HepG2 (cell line): ENCODE results near the gene DNAAF8. TPM values are rescaled to one million over a fixed set of nuclear protein-coding genes. Genes with fewer than 3 reads are reported as not detected.
A peak's percentile ranks its signal among the peaks of the same experiment; 100 is the strongest.

Experiments
- ARID4A ChIP-seq: sonication (generic); formaldehyde crosslinking; IDR thresholded peaks from 2 replicates; pipeline ENCODE4 v1.5.0; 2020; ENCODE audit warnings: mild to moderate bottlenecking, missing genetic modification reagents, borderline replicate concordance
- ARID5B ChIP-seq: IDR thresholded peaks from 2 replicates; pipeline ENCODE4 v1.4.0; 2020; ENCODE audit warnings: mild to moderate bottlenecking, missing genetic modification reagents
- BCL6 ChIP-seq: IDR thresholded peaks from 2 replicates; pipeline ENCODE4 v1.6.1; 2016; ENCODE audit warnings: missing genetic modification reagents, missing compliant biosample characterization
- CBX5 ChIP-seq: sonication (generic); formaldehyde crosslinking; IDR thresholded peaks from 2 replicates; pipeline ENCODE4 v1.4.0; 2020; ENCODE audit warnings: missing genetic modification reagents, borderline replicate concordance
- FOXA1 ChIP-seq, 2 experiments: fragments of 450-650 bp in 1 of 2; sonication (generic) in 1 of 2; formaldehyde crosslinking in 1 of 2; IDR thresholded peaks; 2 replicates each; pipeline versions ENCODE4 v1.4.0 to v1.6.1; 2016 to 2020; ENCODE audit warnings: missing genetic modification reagents in 1 of 2
- FOXO1 ChIP-seq: sonication (generic); formaldehyde crosslinking; IDR thresholded peaks from 2 replicates; pipeline ENCODE4 v1.4.0; 2020; ENCODE audit warnings: missing genetic modification reagents
- GATAD1 ChIP-seq: IDR thresholded peaks from 2 replicates; pipeline ENCODE4 v1.6.1; 2016; ENCODE audit warnings: missing genetic modification reagents, missing compliant biosample characterization
- HDAC1 ChIP-seq: sonication (generic); formaldehyde crosslinking; IDR thresholded peaks from 2 replicates; pipeline ENCODE4 v1.5.1; 2020; ENCODE audit warnings: mild to moderate bottlenecking, missing genetic modification reagents
- HNRNPUL1 ChIP-seq: fragments of 200-400 bp; formaldehyde crosslinking; IDR thresholded peaks from 2 replicates; pipeline ENCODE4 v1.6.1; 2017; ENCODE audit warnings: low read depth, mild to moderate bottlenecking, low read length, moderate library complexity
- JARID2 ChIP-seq: sonication (generic); formaldehyde crosslinking; IDR thresholded peaks from 2 replicates; pipeline ENCODE4 v1.8.1; 2023; ENCODE audit warnings: missing genetic modification reagents, inconsistent platforms; ENCODE audit not compliant: insufficient replicate concordance
- MLX ChIP-seq: IDR thresholded peaks from 2 replicates; pipeline ENCODE4 v1.6.1; 2016
- MYC ChIP-seq: sonication (generic); formaldehyde crosslinking; IDR thresholded peaks from 2 replicates; pipeline ENCODE4 v1.9.0; 2021; ENCODE audit warnings: missing genetic modification reagents, borderline replicate concordance
- NPAS2 ChIP-seq: sonication (generic); formaldehyde crosslinking; IDR thresholded peaks from 2 replicates; pipeline ENCODE4 v1.8.0; 2022; ENCODE audit warnings: mild to moderate bottlenecking, missing genetic modification reagents, borderline replicate concordance
- NR3C1 ChIP-seq: sonication (generic); formaldehyde crosslinking; IDR thresholded peaks from 2 replicates; pipeline ENCODE4 v1.4.0; 2020; ENCODE audit warnings: missing genetic modification reagents
- ZNF337 ChIP-seq: sonication (generic); formaldehyde crosslinking; IDR thresholded peaks from 2 replicates; pipeline ENCODE4 v1.5.1; 2020; ENCODE audit warnings: missing genetic modification reagents, low read depth, mild to moderate bottlenecking, borderline replicate concordance
- ZNF557 ChIP-seq: sonication (generic); formaldehyde crosslinking; IDR thresholded peaks from 2 replicates; pipeline ENCODE4 v1.4.0; 2020; ENCODE audit warnings: missing genetic modification reagents
- ZNF615 ChIP-seq: sonication (generic); formaldehyde crosslinking; IDR thresholded peaks from 2 replicates; pipeline ENCODE4 v1.5.0; 2020; ENCODE audit warnings: mild to moderate bottlenecking, missing genetic modification reagents, borderline replicate concordance
- ZNF709 ChIP-seq: sonication (generic); formaldehyde crosslinking; IDR thresholded peaks from 2 replicates; pipeline ENCODE4 v1.5.0; 2020; ENCODE audit warnings: mild to moderate bottlenecking, missing genetic modification reagents
- ZSCAN29 ChIP-seq: sonication (generic); formaldehyde crosslinking; conservative IDR thresholded peaks from 2 replicates; pipeline ENCODE4 v1.4.0; 2020; ENCODE audit warnings: mild to moderate bottlenecking, missing genetic modification reagents
- polyA plus RNA-seq, 8 experiments: library from polyadenylated mRNA; depleted of rRNA in 3 of 8; stranded (reverse) in 7 of 8; unstranded in 1 of 8; fragments of >200 nt; fragmentation: Illumina TruSeq in 4 of 8; extraction: Trizol in 4 of 8; gene quantifications; 2 replicates each; pipeline versions ENCODE4 v1.2.1 to v1.2.3, GENCODE V29; 2011 to 2016; ENCODE audit warnings: low read depth in 4 of 8, missing spikeins in 1 of 8, mixed read lengths in 1 of 8; ENCODE audit not compliant: insufficient read depth in 1 of 8
- total RNA-seq, 5 experiments: library from RNA; depleted of rRNA; stranded (reverse); fragments of >200 nt; fragmentation: Illumina TruSeq; extraction: Trizol; gene quantifications; 2 replicates each; pipeline ENCODE4 v1.2.3, GENCODE V29; 2016; ENCODE audit warnings: low read depth in 1 of 5
- TF ChIP-seq, protein P1 (sequence below): sonication (generic); formaldehyde crosslinking; IDR thresholded peaks from 2 replicates; pipeline ENCODE4 v1.4.0; 2020; ENCODE audit warnings: missing genetic modification reagents

The DNAAF8 gene
- total and polyA plus RNA-seq, 2 of the 13 experiments (the other 11 are each of a cell fraction or from before 2014, with no cell fraction given) = 0.44 TPM; not detected in 1

- TF ChIP-seq MYC (CRISPR knock-in tag) = peak; percentile 91
- TF ChIP-seq FOXO1 = no peak; the same call in 1 of the 2 replicates
- TF ChIP-seq GATAD1 (CRISPR knock-in tag) = peak; percentile 93
- TF ChIP-seq FOXA1 (IDR thresholded peaks at IDR 0.05) = no peak
- TF ChIP-seq FOXA1 (CRISPR knock-in tag; IDR thresholded peaks at IDR 0.05) = no peak
- TF ChIP-seq, protein P1, sequence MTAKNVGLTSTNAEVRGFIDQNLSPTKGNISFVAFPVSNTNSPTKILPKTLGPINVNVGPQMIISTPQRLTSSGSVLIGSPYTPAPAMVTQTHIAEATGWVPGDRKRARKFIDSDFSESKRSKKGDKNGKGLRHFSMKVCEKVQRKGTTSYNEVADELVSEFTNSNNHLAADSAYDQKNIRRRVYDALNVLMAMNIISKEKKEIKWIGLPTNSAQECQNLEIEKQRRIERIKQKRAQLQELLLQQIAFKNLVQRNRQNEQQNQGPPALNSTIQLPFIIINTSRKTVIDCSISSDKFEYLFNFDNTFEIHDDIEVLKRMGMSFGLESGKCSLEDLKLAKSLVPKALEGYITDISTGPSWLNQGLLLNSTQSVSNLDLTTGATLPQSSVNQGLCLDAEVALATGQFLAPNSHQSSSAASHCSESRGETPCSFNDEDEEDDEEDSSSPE (CRISPR knock-in tag) = peak; percentile 86
- TF ChIP-seq NR3C1 = no peak
- peak; percentile 57; the same call in 1 of the 2 replicates for TF ChIP-seq ARID5B (CRISPR knock-in tag)
- TF ChIP-seq ZNF615 (CRISPR knock-in tag) = no peak
- peak; percentile 28; the same call in 1 of the 2 replicates for TF ChIP-seq BCL6 (CRISPR knock-in tag)
- TF ChIP-seq ZSCAN29 (CRISPR knock-in tag) = no peak
- TF ChIP-seq MLX (CRISPR knock-in tag) = peak; percentile 33; the same call in 1 of the 2 replicates
- TF ChIP-seq ZNF557 (CRISPR knock-in tag) = peak; percentile 85; the same call in 1 of the 2 replicates
- peak; percentile 69; the same call in 1 of the 2 replicates for TF ChIP-seq ZNF337 (CRISPR knock-in tag)
- peak; percentile 99 for TF ChIP-seq HDAC1 (CRISPR knock-in tag)
- no peak for TF ChIP-seq HNRNPUL1
- TF ChIP-seq CBX5 (CRISPR knock-in tag) = no peak
- TF ChIP-seq ARID4A = peak; percentile 98
- TF ChIP-seq NPAS2 (CRISPR knock-in tag) = no peak
- TF ChIP-seq JARID2 (CRISPR knock-in tag) = no peak
- TF ChIP-seq ZNF709 (CRISPR knock-in tag) = peak; percentile 58; the same call in 1 of the 2 replicates
These were observed at the start of gene DNAAF8, which contains the start of gene ANKS3 (continued) for GRCh38 chr16:4734063-4734729.
